SH-SY5Y (cell line): ENCODE results near the gene COL18A1.

ENCODE experiments used
- GATA2 ChIP-seq: IDR thresholded peaks from 2 replicates; pipeline ENCODE4 v1.6.1; 2011; ENCODE audit warnings: mild to moderate bottlenecking, low read depth, low read length
- GATA3 ChIP-seq: IDR thresholded peaks from 2 replicates; pipeline ENCODE4 v1.6.1; 2011; ENCODE audit warnings: low read depth, mild to moderate bottlenecking, low read length, moderate library complexity

The COL18A1 gene

GRCh38 chr21:45364468-45365185 is 40.3 kb upstream of the COL18A1 start:
- TF ChIP-seq GATA3, result no peak

- no peak for TF ChIP-seq GATA2
- no peak for TF ChIP-seq GATA3
Observed at GRCh38 chr21:45365186-45365607, 39.8 kb upstream of the COL18A1 start.

DNA sequence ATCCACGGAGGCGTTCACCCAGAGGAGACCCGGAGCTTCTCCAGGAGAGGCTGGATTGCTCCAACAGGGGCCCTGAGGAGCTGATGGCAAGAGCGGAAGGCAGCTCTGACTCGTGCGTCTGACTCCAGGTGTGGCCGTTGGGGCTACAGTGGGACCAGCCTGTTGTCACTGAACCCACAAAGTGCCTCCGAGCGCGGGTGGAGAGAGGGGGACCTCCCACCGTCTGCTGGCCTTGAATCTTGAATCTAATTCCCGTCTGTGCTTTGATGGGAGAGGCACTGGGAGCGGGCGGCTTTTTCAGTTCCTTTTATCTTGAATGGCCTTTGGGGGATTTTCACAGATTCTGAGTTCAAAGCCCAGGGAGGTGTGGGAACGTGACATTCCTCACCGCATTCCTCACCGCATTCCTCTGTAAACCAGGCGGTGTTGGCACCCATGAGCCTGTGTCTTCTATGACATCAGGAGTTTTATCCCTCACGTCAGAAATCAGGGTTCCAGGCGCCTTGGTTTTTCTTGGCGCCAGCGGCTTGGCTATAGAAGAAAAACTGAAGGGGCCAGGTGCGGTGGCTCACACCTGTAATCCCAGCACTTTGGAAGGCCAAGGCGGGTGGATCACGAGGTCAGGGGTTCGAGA is 39.2 kb upstream of the COL18A1 start:
- no peak for TF ChIP-seq GATA3
- TF ChIP-seq GATA2, result no peak

DNA sequence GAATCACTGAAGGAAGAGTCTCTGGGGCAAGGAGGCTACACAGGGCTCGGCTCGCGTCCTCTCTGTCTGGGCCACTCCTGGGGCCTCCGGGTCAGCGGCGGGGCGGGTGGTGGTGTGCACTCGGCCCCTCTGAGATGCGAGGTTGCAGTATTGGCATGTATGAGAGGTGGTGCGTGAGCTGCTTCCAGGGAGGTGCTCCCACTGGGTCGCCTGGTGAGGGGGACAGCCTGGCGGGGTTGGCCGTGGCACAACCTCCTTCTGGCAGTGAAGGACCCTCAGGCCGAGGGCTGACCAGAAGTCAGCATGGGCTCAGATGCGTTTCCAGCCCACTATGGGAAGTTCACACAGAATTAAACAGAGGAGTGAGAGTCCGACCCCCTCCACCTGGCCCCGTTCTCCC is 38.5 kb upstream of the COL18A1 start:
- TF ChIP-seq GATA2 (no peak), GATA3 (no peak)

- TF ChIP-seq GATA3 (no peak), GATA2 (no peak)
Observed at GRCh38 chr21:45366931-45367401, 38.0 kb upstream of the COL18A1 start.

GRCh38 chr21:45367402-45368351 is 37.3 kb upstream of the COL18A1 start:
- no peak for TF ChIP-seq GATA3

GRCh38 chr21:45370575-45370974 is 34.4 kb upstream of the COL18A1 start:
- TF ChIP-seq GATA2 (no peak), GATA3 (no peak)

DNA sequence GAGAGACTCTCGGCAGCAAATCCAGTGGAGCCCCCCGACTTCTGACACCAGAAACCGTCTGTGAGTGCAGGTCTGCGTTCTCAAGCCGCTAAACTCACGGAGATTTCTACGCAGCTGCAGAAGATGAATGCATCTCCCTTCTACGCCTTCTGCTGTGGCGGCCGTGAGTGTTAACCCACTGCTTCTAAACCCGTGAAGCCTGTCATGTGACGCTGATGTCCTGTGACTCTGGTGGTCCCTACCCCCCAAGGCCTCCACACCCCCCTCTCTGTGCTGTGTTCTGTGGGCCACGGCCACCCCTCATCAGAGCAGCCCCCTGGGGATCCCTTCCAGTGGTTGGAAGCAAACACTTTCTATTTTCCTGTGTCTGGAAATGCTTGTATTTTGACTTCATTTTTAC is 33.9 kb upstream of the COL18A1 start:
- no peak for TF ChIP-seq GATA2
- no peak for TF ChIP-seq GATA3

- no peak for TF ChIP-seq GATA3
- TF ChIP-seq GATA2, result no peak
Observed at GRCh38 chr21:45371655-45372054, 33.3 kb upstream of the COL18A1 start.

DNA sequence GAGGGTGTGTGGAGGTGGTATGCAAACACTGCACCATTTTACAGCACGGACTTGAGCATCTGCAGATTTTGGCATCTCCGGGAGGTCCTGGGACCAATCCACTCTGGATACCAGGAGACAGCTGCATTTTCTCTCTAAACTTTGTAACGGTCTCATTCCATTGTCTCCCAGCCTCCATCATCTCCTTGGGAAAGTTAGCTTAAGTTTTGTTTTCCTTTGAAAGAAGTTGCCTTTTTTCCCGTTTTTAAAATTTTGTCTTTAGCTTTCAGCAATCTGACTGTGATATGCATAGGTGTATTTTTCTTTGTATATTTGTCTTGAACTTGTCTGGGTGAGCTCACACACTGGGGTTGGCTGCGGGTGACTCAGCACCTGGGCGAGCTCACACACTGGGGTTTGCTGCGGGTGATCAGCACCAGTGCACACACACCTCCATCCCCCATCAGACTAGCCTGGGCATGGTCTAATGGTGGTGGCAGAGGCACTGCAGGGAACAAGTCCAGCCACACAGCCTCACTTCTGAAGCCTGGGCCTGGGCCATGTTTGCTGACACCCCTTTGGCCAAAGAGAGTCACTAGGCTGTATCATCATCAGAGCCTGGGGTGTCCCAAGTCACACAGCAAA is 32.1 kb upstream of the COL18A1 start:
- TF ChIP-seq GATA3, result no peak

DNA sequence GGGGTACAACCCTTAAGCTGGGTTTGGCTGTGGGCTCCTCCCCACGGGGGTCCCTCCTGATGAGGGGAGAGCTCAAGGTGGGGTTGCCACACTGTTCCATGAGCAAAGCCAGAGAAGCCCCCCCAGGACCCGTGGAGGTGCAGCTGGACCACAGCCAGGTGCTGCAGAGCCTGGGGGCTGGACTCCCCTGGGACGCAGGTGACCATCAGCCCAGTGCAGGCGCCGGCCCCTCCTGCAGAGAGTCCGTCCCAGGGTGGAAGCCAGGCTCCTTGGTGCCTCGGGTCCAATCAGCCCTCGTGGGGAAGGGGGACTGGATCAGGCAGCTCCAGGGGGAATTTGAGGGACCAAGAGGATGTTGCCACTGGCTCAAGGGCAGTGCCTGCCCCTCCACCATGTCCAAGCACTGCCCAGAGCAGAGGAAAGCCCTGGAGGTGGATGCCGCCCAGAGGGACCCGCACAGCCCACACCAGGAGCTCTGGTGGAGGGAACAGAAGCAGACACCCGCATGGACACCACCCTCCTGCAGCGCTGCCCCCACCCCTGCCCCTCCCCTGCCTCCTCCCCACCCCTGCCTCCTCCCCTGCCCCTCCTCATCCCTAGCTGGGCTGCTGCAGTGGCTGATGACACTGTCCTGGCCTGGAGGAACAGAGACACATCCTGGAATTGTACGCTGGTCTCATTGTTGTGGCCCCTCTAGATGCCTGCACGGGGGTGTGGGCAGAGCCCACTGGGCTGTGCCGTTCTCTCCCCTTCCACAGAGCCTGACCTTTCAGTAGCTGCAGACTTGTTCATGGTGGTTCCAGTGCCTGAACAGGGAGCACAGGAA is 30.8 kb upstream of the COL18A1 start:
- TF ChIP-seq GATA3 (no peak), GATA2 (no peak)

- TF ChIP-seq GATA3 (no peak), GATA2 (no peak)
Observed at GRCh38 chr21:45374826-45375455, 30.0 kb upstream of the COL18A1 start.
